GM21515 (cell line): Measurements from ENCODE around the gene PHF2.

Experiments used
- ATAC-seq: cut with Tn5 transposase; IDR thresholded peaks from one replicate; pipeline ENCODE4 v1.9.1; 2021; ENCODE audit not compliant: unreplicated experiment

PHF2 gene

GRCh38 chr9:93585695-93586094 lies 9.3 kb downstream of the PHF2 start:
- ATAC-seq = no peak

GRCh38 chr9:93586290-93587057 lies 10.1 kb downstream of the PHF2 start:
- no peak for ATAC-seq

GRCh38 chr9:93587284-93587650 lies 10.9 kb downstream of the PHF2 start:
- no peak for ATAC-seq

- no peak for ATAC-seq
Measured at GRCh38 chr9:93587651-93588347, 11.4 kb downstream of the PHF2 start.

- no peak for ATAC-seq
Measured at GRCh38 chr9:93588641-93589609, 12.5 kb downstream of the PHF2 start.

GRCh38 chr9:93589688-93590087 lies 13.3 kb downstream of the PHF2 start:
- ATAC-seq = no peak

GRCh38 chr9:93590609-93591234 lies 14.3 kb downstream of the PHF2 start:
- no peak for ATAC-seq

- no peak for ATAC-seq
Measured at GRCh38 chr9:93591301-93592007, 15.1 kb downstream of the PHF2 start.

- no peak for ATAC-seq
Measured at GRCh38 chr9:93592008-93592642, 15.7 kb downstream of the PHF2 start.

GRCh38 chr9:93592643-93593021 lies 16.2 kb downstream of the PHF2 start:
- ATAC-seq = no peak

GRCh38 chr9:93593144-93593658 lies 16.8 kb downstream of the PHF2 start:
- ATAC-seq = no peak

GRCh38 chr9:93594041-93594756 lies 17.8 kb downstream of the PHF2 start:
- no peak for ATAC-seq

GRCh38 chr9:93595461-93595860 lies 19.1 kb downstream of the PHF2 start:
- no peak for ATAC-seq

GRCh38 chr9:93595861-93596365 lies 19.5 kb downstream of the PHF2 start:
- ATAC-seq = no peak

- no peak for ATAC-seq
Measured at GRCh38 chr9:93596399-93596798, 20.0 kb downstream of the PHF2 start.

- no peak for ATAC-seq
Measured at GRCh38 chr9:93597142-93597706, 20.8 kb downstream of the PHF2 start.

- ATAC-seq = no peak
Measured at GRCh38 chr9:93597871-93598646, 21.7 kb downstream of the PHF2 start.
